Liver (tissue), 9 donors: ENCODE data around the gene LRRC55. TPM values are rescaled to one million over a fixed set of nuclear protein-coding genes. Genes with fewer than 3 reads are reported as not detected.

Experiments
- DNase-seq: peaks from one replicate; pipeline ENCODE4 v3.0.0-alpha.2; 2017; ENCODE audit warnings: low spot score
- H3K27ac ChIP-seq, 2 donors: one replicate each; pipeline ENCODE4 v1.7.0; 2013; ENCODE audit warnings: inconsistent platforms in 2 of 2, low read length in 2 of 2, control low read depth in 1 of 2, low read depth in 1 of 2, mild to moderate bottlenecking in 1 of 2
- H3K27me3 ChIP-seq, 4 donors: one replicate each; pipeline versions ENCODE4 v1.6.1 to v1.7.0; 2013; ENCODE audit warnings: low read length in 3 of 4, inconsistent platforms in 1 of 4, mild to moderate bottlenecking in 1 of 4, moderate library complexity in 1 of 4; ENCODE audit not compliant: control insufficient read depth in 4 of 4, insufficient read depth in 4 of 4
- H3K36me3 ChIP-seq, 4 donors: one replicate each; pipeline versions ENCODE4 v1.6.1 to v1.7.0; 2013; ENCODE audit warnings: low read length in 3 of 4, mild to moderate bottlenecking in 3 of 4, low read depth in 1 of 4, moderate library complexity in 1 of 4; ENCODE audit not compliant: control insufficient read depth in 4 of 4, insufficient read depth in 3 of 4
- H3K4me1 ChIP-seq, 4 donors: one replicate each; pipeline versions ENCODE4 v1.6.1 to v1.7.0; 2013; ENCODE audit warnings: low read length in 3 of 4, mild to moderate bottlenecking in 3 of 4, moderate library complexity in 1 of 4; ENCODE audit not compliant: control insufficient read depth in 4 of 4, insufficient read depth in 4 of 4
- H3K4me3 ChIP-seq, 3 donors: one replicate each; pipeline versions ENCODE4 v1.6.1 to v1.7.0; 2013; ENCODE audit warnings: low read length in 3 of 3, control low read depth in 1 of 3, low read depth in 1 of 3, mild to moderate bottlenecking in 1 of 3
- H3K9ac ChIP-seq, 2 donors: one replicate each; pipeline ENCODE4 v1.7.0; 2013; ENCODE audit warnings: low read length in 2 of 2, mild to moderate bottlenecking in 2 of 2, moderate library complexity in 2 of 2, control low read depth in 1 of 2, low read depth in 1 of 2
- H3K9me3 ChIP-seq, 4 donors: one replicate each; pipeline versions ENCODE4 v1.6.1 to v1.7.0; 2013; ENCODE audit warnings: low read length in 3 of 4; ENCODE audit not compliant: control insufficient read depth in 4 of 4
- CTCF ChIP-seq: fragments of 150-350 bp; IDR thresholded peaks from 2 replicates; pipeline ENCODE4 v1.5.1; 2017; ENCODE audit warnings: improper control_type of control experiment, low read depth, low read length; ENCODE audit not compliant: missing input control
- EGR1 ChIP-seq, 2 donors: IDR thresholded peaks; 2 replicates each; pipeline ENCODE4 v1.6.1; 2016 to 2018; ENCODE audit warnings: antibody characterized with exemption in 2 of 2, low read depth in 2 of 2
- HNF4A ChIP-seq, 2 donors: conservative IDR thresholded peaks; 2 replicates each; pipeline ENCODE4 v1.6.1; 2016; ENCODE audit warnings: antibody characterized with exemption in 2 of 2, mild to moderate bottlenecking in 2 of 2
- HNF4G ChIP-seq: IDR thresholded peaks from 2 replicates; pipeline ENCODE4 v1.6.1; 2016; ENCODE audit warnings: antibody characterized with exemption
- JUND ChIP-seq, 2 donors: IDR thresholded peaks; 2 replicates each; pipeline ENCODE4 v1.6.1; 2016; ENCODE audit warnings: antibody characterized with exemption in 2 of 2
- MAX ChIP-seq: IDR thresholded peaks from 2 replicates; pipeline ENCODE4 v1.6.1; 2016; ENCODE audit warnings: antibody characterized with exemption
- NR2F2 ChIP-seq: IDR thresholded peaks from 2 replicates; pipeline ENCODE4 v1.6.1; 2016; ENCODE audit warnings: antibody characterized with exemption
- RAD21 ChIP-seq, 2 donors: IDR thresholded peaks; 2 replicates each; pipeline ENCODE4 v1.6.1; 2016; ENCODE audit warnings: antibody characterized with exemption in 2 of 2, mild to moderate bottlenecking in 2 of 2
- RXRA ChIP-seq, 2 donors: IDR thresholded peaks; 2 replicates each; pipeline ENCODE4 v1.6.1; 2017 to 2018; ENCODE audit warnings: antibody characterized with exemption in 2 of 2, mild to moderate bottlenecking in 1 of 2
- SP1 ChIP-seq: IDR thresholded peaks from 2 replicates; pipeline ENCODE4 v1.6.1; 2018; ENCODE audit warnings: antibody characterized with exemption, mild to moderate bottlenecking
- YY1 ChIP-seq: IDR thresholded peaks from 2 replicates; pipeline ENCODE4 v1.6.1; 2016; ENCODE audit warnings: antibody characterized with exemption, mild to moderate bottlenecking
- ZBTB33 ChIP-seq: IDR thresholded peaks from 2 replicates; pipeline ENCODE4 v1.6.1; 2016; ENCODE audit warnings: antibody characterized with exemption
- WGBS: extraction: QIAGEN DNeasy Blood & Tissue Kit; methylation state at CpG from one replicate; pipeline ENCODE4 v1.1.7; 2013; 5-methylcytosine and 5-hydroxymethylcytosine counted together
- polyA plus RNA-seq, 2 donors: library from polyadenylated mRNA; stranded (reverse) in 1 of 2; unstranded in 1 of 2; fragments of 200-250 nt in 1 of 2; fragments of >200 nt in 1 of 2; fragmentation: Nextera tagmentation in 1 of 2; extraction: Ambion mirVana in 1 of 2; gene quantifications; one replicate each; pipeline versions ENCODE4 v1.2.1 to v1.2.3, GENCODE V29; 2013 to 2015
- total RNA-seq, 2 donors: library from RNA; depleted of rRNA; stranded (reverse); fragments of >200 nt; gene quantifications; one replicate each; pipeline ENCODE4 v1.2.3, GENCODE V29; 2014
- TF ChIP-seq, protein P1 (sequence below): IDR thresholded peaks from 2 replicates; pipeline ENCODE4 v1.6.1; 2016; ENCODE audit warnings: antibody characterized with exemption, mild to moderate bottlenecking
- donor health status: healthy.
- donor health status: healthy.
- donor health status: healthy.
- donor health status: healthy.
- donor health status: healthy.

Gene LRRC55
- total and polyA plus RNA-seq, 4 donors = under 0.01 to 1.5 (median 0.72) TPM

DNA sequence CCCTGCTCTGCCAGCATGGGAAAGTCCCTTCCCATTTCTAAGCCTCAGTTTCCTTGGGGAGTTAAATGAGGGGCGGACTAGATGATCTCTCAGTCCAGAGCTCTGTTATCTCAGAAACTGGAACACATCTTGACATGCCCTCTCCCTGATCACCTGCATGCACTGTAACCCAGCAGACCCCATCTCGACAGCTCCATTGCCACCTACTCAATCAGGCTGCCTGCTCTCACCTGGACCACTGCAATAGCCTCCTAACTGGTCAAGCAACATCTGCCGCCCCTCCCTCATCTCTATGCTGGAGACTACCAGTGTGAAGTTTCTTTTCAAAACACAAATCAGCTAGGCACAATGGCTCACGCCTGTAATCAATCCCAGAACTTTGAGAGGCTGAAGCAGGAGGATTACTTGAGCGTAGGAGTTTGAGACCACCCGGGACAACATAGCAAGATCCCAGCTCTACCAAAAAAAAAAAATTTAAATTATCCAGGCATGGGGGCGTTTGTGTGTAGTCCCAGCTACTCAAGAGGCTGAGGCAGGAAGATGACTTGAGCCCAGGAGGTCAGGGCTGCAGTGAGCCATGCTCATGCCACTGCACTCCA, 22.2 kb downstream of the LRRC55 start:
- Histone ChIP-seq H3K9me3 (no peaks in the 10 kb centered on the region), H3K27ac (no peak overlapping the region), H3K27me3 (no peaks in the 10 kb centered on the region), H3K36me3 (peaks cover 0 to 1% (median 0%) of the 10 kb centered on the region in 4 donors), H3K9ac (no peak overlapping the region), H3K4me3 (no peak overlapping the region), H3K4me1 (no peaks in the 10 kb centered on the region)
- TF ChIP-seq HNF4G (no peak), YY1 (no peak), NR2F2 (no peak), HNF4A (conservative IDR thresholded peaks at IDR 0.05) (no peak), EGR1 (IDR thresholded peaks at IDR 0.05; ENCODE audit: low read depth in 2 of 2) (no peak), RXRA (IDR thresholded peaks at IDR 0.05) (no peak), JUND (IDR thresholded peaks at IDR 0.05) (no peak), SP1 (no peak), MAX (no peak), CTCF (no peak), ZBTB33 (no peak)
- TF ChIP-seq, protein P1, sequence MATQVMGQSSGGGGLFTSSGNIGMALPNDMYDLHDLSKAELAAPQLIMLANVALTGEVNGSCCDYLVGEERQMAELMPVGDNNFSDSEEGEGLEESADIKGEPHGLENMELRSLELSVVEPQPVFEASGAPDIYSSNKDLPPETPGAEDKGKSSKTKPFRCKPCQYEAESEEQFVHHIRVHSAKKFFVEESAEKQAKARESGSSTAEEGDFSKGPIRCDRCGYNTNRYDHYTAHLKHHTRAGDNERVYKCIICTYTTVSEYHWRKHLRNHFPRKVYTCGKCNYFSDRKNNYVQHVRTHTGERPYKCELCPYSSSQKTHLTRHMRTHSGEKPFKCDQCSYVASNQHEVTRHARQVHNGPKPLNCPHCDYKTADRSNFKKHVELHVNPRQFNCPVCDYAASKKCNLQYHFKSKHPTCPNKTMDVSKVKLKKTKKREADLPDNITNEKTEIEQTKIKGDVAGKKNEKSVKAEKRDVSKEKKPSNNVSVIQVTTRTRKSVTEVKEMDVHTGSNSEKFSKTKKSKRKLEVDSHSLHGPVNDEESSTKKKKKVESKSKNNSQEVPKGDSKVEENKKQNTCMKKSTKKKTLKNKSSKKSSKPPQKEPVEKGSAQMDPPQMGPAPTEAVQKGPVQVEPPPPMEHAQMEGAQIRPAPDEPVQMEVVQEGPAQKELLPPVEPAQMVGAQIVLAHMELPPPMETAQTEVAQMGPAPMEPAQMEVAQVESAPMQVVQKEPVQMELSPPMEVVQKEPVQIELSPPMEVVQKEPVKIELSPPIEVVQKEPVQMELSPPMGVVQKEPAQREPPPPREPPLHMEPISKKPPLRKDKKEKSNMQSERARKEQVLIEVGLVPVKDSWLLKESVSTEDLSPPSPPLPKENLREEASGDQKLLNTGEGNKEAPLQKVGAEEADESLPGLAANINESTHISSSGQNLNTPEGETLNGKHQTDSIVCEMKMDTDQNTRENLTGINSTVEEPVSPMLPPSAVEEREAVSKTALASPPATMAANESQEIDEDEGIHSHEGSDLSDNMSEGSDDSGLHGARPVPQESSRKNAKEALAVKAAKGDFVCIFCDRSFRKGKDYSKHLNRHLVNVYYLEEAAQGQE = no peak
- 66% methylated on average over 7 of the region's 7 CpGs for WGBS
- no peak for DNase-seq

GRCh38 chr11:57205041-57205641, 23.4 kb downstream of the LRRC55 start:
- TF ChIP-seq RAD21 (IDR thresholded peaks at IDR 0.05) (peak in 1 of 2 donors; percentile 29), HNF4A (conservative IDR thresholded peaks at IDR 0.05) (no peak), CTCF (no peak)
- WGBS = 15% methylated on average over 3 of the region's 3 CpGs
- H3K4me1 ChIP-seq = no peaks in the 10 kb centered on the region

More at GRCh38 chr11:57205041-57205641, 23.4 kb downstream of the LRRC55 start:
- Histone ChIP-seq H3K36me3 (peaks cover 0 to 1% (median 0%) of the 10 kb centered on the region in 4 donors), H3K27ac (no peak overlapping the region), H3K27me3 (no peaks in the 10 kb centered on the region), H3K9me3 (no peaks in the 10 kb centered on the region), H3K4me3 (no peak overlapping the region), H3K9ac (no peak overlapping the region)
- DNase-seq = no peak
